ENCODE data around the gene DESI2. TPM values are rescaled to one million over a fixed set of nuclear protein-coding genes. Genes with fewer than 3 reads are reported as not detected.
"Not testable (repeated sequence)": the region's sequence is repeated elsewhere in the genome, so short reads cannot be mapped to it uniquely, and the experiment has no call there.

Gene DESI2
- total RNA-seq, 6 experiments from 2014 or later: 7.0 to 14.2 (median 9.9) TPM

GRCh38 chr1:244664353-244664752 is 11.4 kb downstream of the DESI2 start:
- H3K9me3 ChIP-seq: no peaks in the 10 kb centered on the region
- H3K27me3 ChIP-seq: no peaks in the 10 kb centered on the region
- H3K4me3 ChIP-seq: no peak overlapping the region
- ATAC-seq (no peak), DNase-seq (no peak)
- no peaks in the 10 kb centered on the region for H3K36me3 ChIP-seq
- intact Hi-C loops (cut with DNase I): no loop called here
- 88% methylated on average over 3 of the region's 3 CpGs for WGBS (ENCODE audit: insufficient coverage, low coverage, low lambda C conversion rate, missing lambda C conversion rate)
- peaks cover 0 to 16% (median 4%) of the 10 kb centered on the region in 4 donors for H3K4me1 ChIP-seq
- no peak overlapping the region for H3K27ac ChIP-seq
- TF ChIP-seq POLR2A (IDR thresholded peaks at IDR 0.05) (no peak), CTCF (IDR thresholded peaks at IDR 0.05) (no peak)

GRCh38 chr1:244665771-244666217 is 12.9 kb downstream of the DESI2 start:
- peaks cover 0 to 9% (median 0%) of the 10 kb centered on the region in 4 donors for H3K4me1 ChIP-seq
- H3K9me3 ChIP-seq: no peaks in the 10 kb centered on the region

GRCh38 chr1:244666672-244667418 is 13.9 kb downstream of the DESI2 start:
- intact Hi-C loops (cut with DNase I); H3K27ac ChIP-seq; H3K36me3 ChIP-seq; H3K27me3 ChIP-seq; H3K4me1 ChIP-seq; H3K9me3 ChIP-seq; DNase-seq; H3K4me3 ChIP-seq: not testable (repeated sequence)
- ATAC-seq: peak in 1 of 4 donors; percentile 35
- WGBS (ENCODE audit: insufficient coverage, low coverage, low lambda C conversion rate, missing lambda C conversion rate): 91% methylated on average over 6 of the region's 6 CpGs

More at GRCh38 chr1:244665771-244666217, 12.9 kb downstream of the DESI2 start:
- ATAC-seq (peak in 3 of 4 donors; percentile 19 to 59 (median 46)), DNase-seq (no peak)
- TF ChIP-seq CTCF (IDR thresholded peaks at IDR 0.05) (no peak), POLR2A (IDR thresholded peaks at IDR 0.05) (no peak)
- no peak overlapping the region for H3K27ac ChIP-seq
- intact Hi-C loops (cut with DNase I): no loop called here
- no peaks in the 10 kb centered on the region for H3K27me3 ChIP-seq
- H3K4me3 ChIP-seq: no peak overlapping the region
- 52% methylated on average over 3 of the region's 4 CpGs for WGBS (ENCODE audit: insufficient coverage, low coverage, low lambda C conversion rate, missing lambda C conversion rate)
- H3K36me3 ChIP-seq: no peaks in the 10 kb centered on the region

- no peak for ATAC-seq
- Histone ChIP-seq H3K27ac (no peak overlapping the region), H3K4me3 (no peak overlapping the region), H3K27me3 (no peaks in the 10 kb centered on the region), H3K4me1 (peaks cover 0 to 9% (median 0%) of the 10 kb centered on the region in 4 donors), H3K9me3 (no peaks in the 10 kb centered on the region), H3K36me3 (no peaks in the 10 kb centered on the region)
- no peak for DNase-seq
- no peak for TF ChIP-seq POLR2A (IDR thresholded peaks at IDR 0.05)
- TF ChIP-seq CTCF (IDR thresholded peaks at IDR 0.05): no peak
- intact Hi-C loops (cut with DNase I): no loop called here
- WGBS (ENCODE audit: insufficient coverage, low coverage, low lambda C conversion rate, missing lambda C conversion rate): 84% methylated on average over 2 of the region's 2 CpGs
Measured at GRCh38 chr1:244667797-244668196, 14.9 kb downstream of the DESI2 start.

- no peak overlapping the region for H3K27ac ChIP-seq
- peak in 3 of 4 donors; percentile 26 to 30 (median 29) for ATAC-seq
Measured at GRCh38 chr1:244672946-244673682, 20.2 kb downstream of the DESI2 start.

More at GRCh38 chr1:244672946-244673682, 20.2 kb downstream of the DESI2 start:
- Histone ChIP-seq H3K36me3 (no peaks in the 10 kb centered on the region), H3K4me3 (no peak overlapping the region), H3K4me1 (peaks cover 0 to 6% (median 0%) of the 10 kb centered on the region in 4 donors), H3K9me3 (no peaks in the 10 kb centered on the region), H3K27me3 (no peaks in the 10 kb centered on the region)
- no peak for DNase-seq
- intact Hi-C loops (cut with DNase I): no loop called here
- TF ChIP-seq POLR2A (IDR thresholded peaks at IDR 0.05) (no peak), CTCF (IDR thresholded peaks at IDR 0.05) (no peak)
- 47% methylated on average over 4 of the region's 4 CpGs for WGBS (ENCODE audit: insufficient coverage, low coverage, low lambda C conversion rate, missing lambda C conversion rate)
